NCI-H2107 treated with DMSO at 0.1 percent for 48 hours (cell line): ENCODE data around the gene TPD52L2.

Experiments
- DNase-seq: peaks from one replicate; lab custom pipeline; 2025; ENCODE audit not compliant: unreplicated experiment; lab: John Stamatoyannopoulos, UW

TPD52L2 gene

GRCh38 chr20:63864978-63865640 lies at the start of gene TPD52L2:
Gene TPD52L2 (plus strand): TSS chr20:63865270. CDS start chr20:63865366, 96 bp downstream.
- DNase-seq = peak; percentile 98

- DNase-seq = no peak
Measured at GRCh38 chr20:63815615-63816253, 49.3 kb upstream of the TPD52L2 start.

- no peak for DNase-seq
Measured at GRCh38 chr20:63819224-63819921, 45.7 kb upstream of the TPD52L2 start.

GRCh38 chr20:63821811-63822210 lies 43.3 kb upstream of the TPD52L2 start:
- no peak for DNase-seq

- DNase-seq = no peak
Measured at GRCh38 chr20:63822276-63822696, 42.8 kb upstream of the TPD52L2 start.

- DNase-seq = no peak
Measured at GRCh38 chr20:63823691-63824311, 41.3 kb upstream of the TPD52L2 start.

- DNase-seq = no peak
Measured at GRCh38 chr20:63825331-63826118, 39.5 kb upstream of the TPD52L2 start.

- DNase-seq = no peak
Measured at GRCh38 chr20:63826753-63827152, 38.3 kb upstream of the TPD52L2 start.

GRCh38 chr20:63828124-63828523 lies 36.9 kb upstream of the TPD52L2 start:
- DNase-seq = no peak

- no peak for DNase-seq
Measured at GRCh38 chr20:63828545-63828944, 36.5 kb upstream of the TPD52L2 start.

GRCh38 chr20:63828951-63829350 lies 36.1 kb upstream of the TPD52L2 start:
- DNase-seq = no peak

GRCh38 chr20:63829603-63829944 lies 35.5 kb upstream of the TPD52L2 start:
- DNase-seq = no peak

GRCh38 chr20:63829945-63830835 lies 34.9 kb upstream of the TPD52L2 start:
- DNase-seq = no peak

- no peak for DNase-seq
Measured at GRCh38 chr20:63830841-63831588, 34.1 kb upstream of the TPD52L2 start, which contains the start of gene ZBTB46. Gene ZBTB46 (minus strand): TSS chr20:63831264. CDS start chr20:63790757, 40,507 bp downstream.

GRCh38 chr20:63831646-63831992 lies 33.5 kb upstream of the TPD52L2 start:
- DNase-seq = no peak

- DNase-seq = no peak
Measured at GRCh38 chr20:63831993-63832686, 32.9 kb upstream of the TPD52L2 start.

- DNase-seq = no peak
Measured at GRCh38 chr20:63833776-63834490, 31.1 kb upstream of the TPD52L2 start.

- no peak for DNase-seq
Measured at GRCh38 chr20:63834491-63834880, 30.6 kb upstream of the TPD52L2 start.
